NT2/D1 (cell line): Measurements from ENCODE around the gene SKAP1.
"Not testable (repeated sequence)": the region's sequence is repeated elsewhere in the genome, so short reads cannot be mapped to it uniquely, and the experiment has no call there.

Experiments
- DNase-seq: peaks from one replicate; pipeline ENCODE4 v3.0.0-alpha.2; 2011; ENCODE audit warnings: low read depth, low spot score
- H3K27me3 ChIP-seq: 2 replicates; pipeline ENCODE4 v1.6.0; 2011; ENCODE audit warnings: mild to moderate bottlenecking; ENCODE audit not compliant: insufficient read length, insufficient read depth
- H3K36me3 ChIP-seq: 2 replicates; pipeline ENCODE4 v1.6.1; 2011; ENCODE audit warnings: mild to moderate bottlenecking, low read length, mixed read lengths; ENCODE audit not compliant: insufficient read depth, insufficient read length
- H3K4me1 ChIP-seq: 2 replicates; pipeline ENCODE4 v1.5.1; 2011; ENCODE audit not compliant: insufficient read depth, insufficient read length
- H3K4me3 ChIP-seq: 2 replicates; pipeline ENCODE4 v1.5.1; 2011; ENCODE audit warnings: low read depth; ENCODE audit not compliant: insufficient read length
- H3K9ac ChIP-seq: 2 replicates; pipeline ENCODE4 v1.6.0; 2011; ENCODE audit warnings: low read depth; ENCODE audit not compliant: insufficient read length
- H3K9me3 ChIP-seq: 2 replicates; pipeline ENCODE4 v1.5.1; 2011; ENCODE audit warnings: mild to moderate bottlenecking, low read length; ENCODE audit not compliant: insufficient read depth
- SUZ12 ChIP-seq: IDR thresholded peaks from 2 replicates; pipeline ENCODE4 v1.6.1; 2011; ENCODE audit not compliant: insufficient read length, insufficient read depth; ENCODE audit errors: extremely low read depth
- YY1 ChIP-seq: IDR thresholded peaks from 2 replicates; pipeline ENCODE4 v1.6.1; 2011; ENCODE audit not compliant: insufficient read length, insufficient read depth
- ZNF274 ChIP-seq: IDR thresholded peaks from 2 replicates; pipeline ENCODE4 v1.6.1; 2011; ENCODE audit warnings: mild to moderate bottlenecking, low read depth, low read length

Gene SKAP1

GRCh38 chr17:48294020-48294805 lies 135.8 kb downstream of the SKAP1 start:
- no peak overlapping the region for H3K9ac ChIP-seq
- TF ChIP-seq ZNF274 (no peak), SUZ12 (no peak), YY1 (no peak)
- no peaks in the 10 kb centered on the region for H3K36me3 ChIP-seq
- H3K4me3 ChIP-seq: no peak overlapping the region
- no peak for DNase-seq
- H3K27me3 ChIP-seq: no peaks in the 10 kb centered on the region
- no peaks in the 10 kb centered on the region for H3K9me3 ChIP-seq
- no peaks in the 10 kb centered on the region for H3K4me1 ChIP-seq

- Histone ChIP-seq H3K27me3 (no peaks in the 10 kb centered on the region), H3K9ac (no peak overlapping the region), H3K4me1 (no peaks in the 10 kb centered on the region), H3K4me3 (no peak overlapping the region), H3K36me3 (no peaks in the 10 kb centered on the region), H3K9me3 (no peaks in the 10 kb centered on the region)
- no peak for DNase-seq
- no peak for TF ChIP-seq YY1
- no peak for TF ChIP-seq SUZ12
- TF ChIP-seq ZNF274: no peak
These were observed 136.5 kb downstream of the SKAP1 start for GRCh38 chr17:48293319-48294019.

- H3K4me3 ChIP-seq: no peak overlapping the region
- no peaks in the 10 kb centered on the region for H3K27me3 ChIP-seq
- DNase-seq: no peak
- TF ChIP-seq YY1 (no peak), ZNF274 (no peak), SUZ12 (no peak)
- H3K36me3 ChIP-seq: no peaks in the 10 kb centered on the region
- no peak overlapping the region for H3K9ac ChIP-seq
- H3K4me1 ChIP-seq: no peaks in the 10 kb centered on the region
- no peaks in the 10 kb centered on the region for H3K9me3 ChIP-seq
These were observed 139.6 kb downstream of the SKAP1 start for GRCh38 chr17:48290378-48290777.

GRCh38 chr17:48286917-48287316 lies 143.1 kb downstream of the SKAP1 start:
- not testable (repeated sequence) for DNase-seq, H3K9me3 ChIP-seq, H3K27me3 ChIP-seq, H3K4me1 ChIP-seq, H3K9ac ChIP-seq, H3K4me3 ChIP-seq, H3K36me3 ChIP-seq

- Histone ChIP-seq H3K27me3 (no peaks in the 10 kb centered on the region), H3K9me3 (no peaks in the 10 kb centered on the region), H3K4me3 (no peak overlapping the region), H3K4me1 (no peaks in the 10 kb centered on the region), H3K9ac (no peak overlapping the region), H3K36me3 (no peaks in the 10 kb centered on the region)
- TF ChIP-seq ZNF274 (no peak), SUZ12 (no peak), YY1 (no peak)
- no peak for DNase-seq
These were observed 144.4 kb downstream of the SKAP1 start for GRCh38 chr17:48285614-48286013.

- no peak overlapping the region for H3K4me3 ChIP-seq
- H3K4me1 ChIP-seq: no peaks in the 10 kb centered on the region
These were observed 146.1 kb downstream of the SKAP1 start for GRCh38 chr17:48283907-48284306.

GRCh38 chr17:48283411-48283810 lies 146.6 kb downstream of the SKAP1 start:
- Histone ChIP-seq H3K4me1 (no peaks in the 10 kb centered on the region), H3K9ac (no peak overlapping the region), H3K27me3 (no peaks in the 10 kb centered on the region), H3K4me3 (no peak overlapping the region), H3K36me3 (no peaks in the 10 kb centered on the region), H3K9me3 (no peaks in the 10 kb centered on the region)
- TF ChIP-seq ZNF274 (no peak), SUZ12 (no peak), YY1 (no peak)
- no peak for DNase-seq

More at GRCh38 chr17:48283907-48284306, 146.1 kb downstream of the SKAP1 start:
- Histone ChIP-seq H3K9ac (no peak overlapping the region), H3K9me3 (no peaks in the 10 kb centered on the region), H3K27me3 (no peaks in the 10 kb centered on the region), H3K36me3 (no peaks in the 10 kb centered on the region)
- TF ChIP-seq YY1 (no peak), ZNF274 (no peak), SUZ12 (no peak)
- DNase-seq: no peak
